Endothelial cell (in vitro differentiated cells): Measurements from ENCODE around the gene RRP36. TPM values are rescaled to one million over a fixed set of nuclear protein-coding genes. Genes with fewer than 3 reads are reported as not detected.
"Not testable (repeated sequence)": the region's sequence is repeated elsewhere in the genome, so short reads cannot be mapped to it uniquely, and the experiment has no call there.

Experiments used
- DNase-seq: peaks from one replicate; pipeline ENCODE4 v3.0.0; 2021; ENCODE audit warnings: low spot score
- H3K27ac Mint-ChIP-seq: one replicate; pipeline ENCODE4 v1.8.0; 2021; ENCODE audit warnings: mixed read lengths, inconsistent platforms; ENCODE audit not compliant: unreplicated experiment
- H3K27me3 Mint-ChIP-seq: one replicate; pipeline ENCODE4 v1.8.0; 2021; ENCODE audit warnings: mild to moderate bottlenecking, moderate library complexity, mixed read lengths, inconsistent platforms; ENCODE audit not compliant: unreplicated experiment
- H3K36me3 Mint-ChIP-seq: one replicate; pipeline ENCODE4 v1.8.0; 2021; ENCODE audit warnings: mild to moderate bottlenecking, low read depth, mixed read lengths, inconsistent platforms; ENCODE audit not compliant: unreplicated experiment
- H3K4me1 Mint-ChIP-seq: one replicate; pipeline ENCODE4 v1.8.0; 2021; ENCODE audit warnings: mild to moderate bottlenecking, mixed read lengths, inconsistent platforms; ENCODE audit not compliant: unreplicated experiment
- H3K4me3 Mint-ChIP-seq: one replicate; pipeline ENCODE4 v1.8.0; 2021; ENCODE audit warnings: mild to moderate bottlenecking, mixed read lengths, inconsistent platforms; ENCODE audit not compliant: unreplicated experiment
- H3K9me3 Mint-ChIP-seq: one replicate; pipeline ENCODE4 v1.8.0; 2021; ENCODE audit warnings: mixed read lengths, inconsistent platforms; ENCODE audit not compliant: unreplicated experiment
- total RNA-seq: library from RNA; stranded (reverse); fragmentation: NEBNext Ultra II Directional; extraction: Animal tissue kit (Norgen Biotek cat#: 25700); gene quantifications from one replicate; pipeline ENCODE4 v1.2.1, GENCODE V29; 2021; ENCODE audit not compliant: unreplicated experiment
- TF ChIP-seq, protein P1 (sequence below): fragments of 200-600 bp; sonication (generic); IDR thresholded peaks from one replicate; pipeline ENCODE4 v1.5.0; 2021; ENCODE audit warnings: antibody characterized with exemption; ENCODE audit not compliant: unreplicated experiment

RRP36 gene
- total RNA-seq, 1 donor from 2014 or later, result 82.1 TPM

DNA sequence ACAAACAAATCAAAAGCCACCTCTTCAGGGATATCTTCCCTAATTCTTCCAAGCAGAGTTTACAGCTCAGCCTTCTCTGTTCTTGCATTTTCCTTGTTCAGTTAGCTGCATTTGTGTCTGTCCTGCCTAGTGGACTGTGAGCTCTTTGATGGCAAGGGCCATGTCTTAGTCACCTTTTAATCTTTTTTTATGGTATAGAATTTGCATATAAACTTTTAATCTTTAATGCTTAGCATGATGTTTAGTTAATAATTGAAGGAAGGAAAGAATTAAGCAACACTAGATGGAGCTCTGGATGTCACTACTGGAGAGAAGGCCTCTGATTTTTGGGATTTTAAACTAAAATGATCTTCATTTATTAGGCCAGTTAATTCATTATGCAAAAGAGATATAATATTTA lies 24.9 kb upstream of the RRP36 start:
- no peak for DNase-seq
- Mint-ChIP-seq H3K4me1 (no peaks in the 10 kb centered on the region), H3K36me3 (peaks cover 5% of the 10 kb centered on the region), H3K27ac (peak overlapping the region; percentile 63), H3K27me3 (peaks cover 3% of the 10 kb centered on the region), H3K9me3 (no peaks in the 10 kb centered on the region), H3K4me3 (no peak overlapping the region)
- TF ChIP-seq, protein P1, sequence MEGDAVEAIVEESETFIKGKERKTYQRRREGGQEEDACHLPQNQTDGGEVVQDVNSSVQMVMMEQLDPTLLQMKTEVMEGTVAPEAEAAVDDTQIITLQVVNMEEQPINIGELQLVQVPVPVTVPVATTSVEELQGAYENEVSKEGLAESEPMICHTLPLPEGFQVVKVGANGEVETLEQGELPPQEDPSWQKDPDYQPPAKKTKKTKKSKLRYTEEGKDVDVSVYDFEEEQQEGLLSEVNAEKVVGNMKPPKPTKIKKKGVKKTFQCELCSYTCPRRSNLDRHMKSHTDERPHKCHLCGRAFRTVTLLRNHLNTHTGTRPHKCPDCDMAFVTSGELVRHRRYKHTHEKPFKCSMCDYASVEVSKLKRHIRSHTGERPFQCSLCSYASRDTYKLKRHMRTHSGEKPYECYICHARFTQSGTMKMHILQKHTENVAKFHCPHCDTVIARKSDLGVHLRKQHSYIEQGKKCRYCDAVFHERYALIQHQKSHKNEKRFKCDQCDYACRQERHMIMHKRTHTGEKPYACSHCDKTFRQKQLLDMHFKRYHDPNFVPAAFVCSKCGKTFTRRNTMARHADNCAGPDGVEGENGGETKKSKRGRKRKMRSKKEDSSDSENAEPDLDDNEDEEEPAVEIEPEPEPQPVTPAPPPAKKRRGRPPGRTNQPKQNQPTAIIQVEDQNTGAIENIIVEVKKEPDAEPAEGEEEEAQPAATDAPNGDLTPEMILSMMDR, result no peak

GRCh38 chr6:42998205-42998604 lies 23.2 kb upstream of the RRP36 start:
- H3K27me3 Mint-ChIP-seq, H3K4me3 Mint-ChIP-seq, DNase-seq, H3K36me3 Mint-ChIP-seq, H3K4me1 Mint-ChIP-seq, H3K27ac Mint-ChIP-seq, H3K9me3 Mint-ChIP-seq: not testable (repeated sequence)

- no peak for DNase-seq
- Mint-ChIP-seq H3K27ac (no peak overlapping the region), H3K27me3 (no peaks in the 10 kb centered on the region), H3K4me1 (no peaks in the 10 kb centered on the region), H3K36me3 (no peaks in the 10 kb centered on the region), H3K4me3 (no peak overlapping the region), H3K9me3 (no peaks in the 10 kb centered on the region)
- TF ChIP-seq, protein P1, result no peak
These were observed 19.6 kb upstream of the RRP36 start for GRCh38 chr6:43001843-43002242.

- Mint-ChIP-seq H3K27ac (no peak overlapping the region), H3K9me3 (no peaks in the 10 kb centered on the region), H3K4me3 (no peak overlapping the region), H3K4me1 (peaks cover 4% of the 10 kb centered on the region), H3K36me3 (peaks cover 28% of the 10 kb centered on the region), H3K27me3 (no peaks in the 10 kb centered on the region)
- DNase-seq, result no peak
- TF ChIP-seq, protein P1, result no peak
These were observed 15.6 kb upstream of the RRP36 start for GRCh38 chr6:43005844-43006243.

DNA sequence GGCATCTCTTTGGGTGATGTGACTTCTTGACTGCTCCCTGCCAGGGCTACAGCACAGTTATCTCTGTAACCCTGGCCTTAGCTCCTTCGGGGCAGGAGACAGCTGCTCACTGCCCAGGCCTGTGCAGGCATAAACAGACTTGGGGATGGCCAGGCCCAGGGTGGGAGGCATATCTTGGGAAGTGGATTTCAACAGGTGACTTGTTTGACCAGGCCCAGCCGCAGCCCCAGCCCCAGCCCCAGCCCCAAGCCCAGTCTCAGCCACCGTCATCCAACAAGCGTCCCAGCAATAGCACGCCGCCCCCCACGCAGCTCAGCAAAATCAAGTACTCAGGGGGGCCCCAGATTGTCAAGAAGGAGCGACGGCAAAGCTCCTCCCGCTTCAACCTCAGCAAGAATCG lies 15.2 kb upstream of the RRP36 start:
- Mint-ChIP-seq H3K27ac (no peak overlapping the region), H3K9me3 (no peaks in the 10 kb centered on the region), H3K4me1 (peaks cover 4% of the 10 kb centered on the region), H3K36me3 (peaks cover 30% of the 10 kb centered on the region), H3K4me3 (no peak overlapping the region), H3K27me3 (peaks cover 1% of the 10 kb centered on the region)
- DNase-seq, result no peak
- TF ChIP-seq, protein P1, result no peak

GRCh38 chr6:43007126-43007525 lies 14.3 kb upstream of the RRP36 start:
- peaks cover 36% of the 10 kb centered on the region for H3K36me3 Mint-ChIP-seq
- H3K4me1 Mint-ChIP-seq, result peaks cover 12% of the 10 kb centered on the region
- TF ChIP-seq, protein P1, result no peak
- no peaks in the 10 kb centered on the region for H3K9me3 Mint-ChIP-seq
- H3K4me3 Mint-ChIP-seq, result peak overlapping the region; percentile 47
- peaks cover 1% of the 10 kb centered on the region for H3K27me3 Mint-ChIP-seq
- no peak for DNase-seq
- no peak overlapping the region for H3K27ac Mint-ChIP-seq
